GM18909 (cell line): Measurements from ENCODE around the gene GSG1L2.

ENCODE experiments used
- ATAC-seq: cut with Tn5 transposase; IDR thresholded peaks from one replicate; pipeline ENCODE4 v1.9.1; 2021; ENCODE audit warnings: mild to moderate bottlenecking; ENCODE audit not compliant: unreplicated experiment, poor library complexity

Gene GSG1L2

DNA sequence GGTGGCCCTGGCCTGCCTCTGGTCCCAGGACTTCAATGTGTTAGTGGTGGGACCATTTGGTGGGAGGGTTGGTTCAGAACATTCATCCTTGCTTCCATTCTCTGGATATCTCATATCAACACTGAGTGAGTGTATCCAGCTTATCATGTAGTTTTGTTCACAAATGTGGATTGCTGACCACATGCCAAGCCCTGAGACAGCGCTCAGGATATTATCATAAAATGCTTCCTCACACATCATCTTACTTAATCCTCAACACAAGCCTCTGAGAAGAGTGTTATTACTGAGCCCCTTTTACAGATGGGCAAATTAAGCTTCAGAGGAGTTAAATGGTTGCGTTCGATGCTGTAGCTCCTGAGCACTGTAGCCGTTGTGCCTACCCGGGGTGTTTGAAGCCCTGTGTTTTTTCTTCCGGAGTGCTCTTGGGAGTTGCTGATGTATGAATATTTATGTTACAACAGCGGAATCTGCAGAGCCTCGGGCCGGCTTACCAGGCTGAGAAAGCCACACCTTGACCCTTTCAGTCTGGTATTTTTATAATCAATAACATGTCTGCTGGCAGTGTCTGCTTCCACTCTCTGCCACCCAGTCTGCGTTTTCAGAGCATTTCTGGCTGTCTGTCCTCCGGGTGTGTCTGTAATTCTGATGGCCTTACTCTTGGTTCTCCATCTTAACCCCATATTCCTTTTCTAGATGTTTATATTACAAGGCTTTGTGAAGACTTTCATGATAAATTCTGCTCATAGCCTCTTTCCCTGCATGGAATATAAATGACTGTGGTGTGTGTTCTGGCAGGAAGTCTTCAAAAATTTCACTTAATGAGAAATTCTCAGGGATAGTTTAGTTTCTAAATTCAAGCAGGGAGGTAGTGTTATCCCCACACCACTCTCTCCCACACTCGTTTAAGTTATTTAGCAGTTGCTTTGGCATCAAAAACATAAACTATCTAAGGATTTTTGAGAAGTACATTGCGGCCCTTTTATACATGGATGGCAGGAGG, 6.7 kb upstream of the GSG1L2 start:
- ATAC-seq, result no peak

GRCh38 chr17:9825641-9826150, 3.8 kb upstream of the GSG1L2 start, which contains the start of gene GLP2R:
Gene GLP2R, plus strand, starts transcription at chr17:9825924. Its CDS starts 140 bp downstream, at chr17:9826064.
- ATAC-seq, result no peak

DNA sequence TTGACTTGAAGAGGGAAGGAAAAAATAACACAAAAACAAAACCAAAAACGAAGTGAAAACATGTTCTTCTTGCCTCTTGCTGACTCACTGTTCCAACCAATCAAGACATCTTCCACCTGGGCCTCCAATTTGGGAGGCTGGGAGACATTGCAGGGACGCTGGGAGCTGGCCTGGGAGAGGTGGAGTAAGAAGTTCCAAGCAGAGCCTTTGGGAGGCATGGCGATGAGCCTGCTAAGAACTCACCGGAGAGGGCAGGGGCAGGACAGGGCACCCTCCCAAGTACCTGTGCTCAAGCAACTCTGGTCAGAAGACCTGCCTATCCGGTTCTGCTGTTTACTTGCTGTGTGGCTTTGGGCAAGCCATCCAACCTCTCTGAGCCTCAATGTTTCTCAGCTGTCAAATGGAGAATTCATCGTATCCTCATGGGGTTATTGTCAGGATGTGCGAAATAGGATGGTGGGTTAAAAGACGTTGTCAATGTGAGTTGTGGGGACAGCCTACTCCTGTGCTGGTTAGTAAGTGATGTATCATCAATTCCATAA, 3.0 kb upstream of the GSG1L2 start:
- no peak for ATAC-seq

DNA sequence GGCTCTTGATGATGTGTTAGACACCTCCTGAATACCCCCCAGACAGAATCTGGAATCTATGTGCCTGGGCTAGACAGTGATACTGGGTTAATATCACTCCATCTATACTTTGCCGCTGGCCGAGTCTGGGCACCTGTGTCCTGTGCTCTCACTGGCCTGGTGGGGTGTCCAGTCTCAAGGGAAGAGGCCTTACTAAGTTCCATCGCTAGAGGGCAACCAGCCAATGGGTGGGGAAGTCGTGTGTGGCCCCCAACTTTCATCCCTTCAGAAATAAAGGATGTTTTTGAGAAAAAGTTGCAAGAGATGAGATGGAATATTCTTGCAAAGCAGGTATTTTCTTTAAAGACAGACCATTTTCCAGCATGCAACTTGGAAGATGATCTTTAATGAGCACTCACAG, 2.2 kb upstream of the GSG1L2 start:
- ATAC-seq, result no peak

DNA sequence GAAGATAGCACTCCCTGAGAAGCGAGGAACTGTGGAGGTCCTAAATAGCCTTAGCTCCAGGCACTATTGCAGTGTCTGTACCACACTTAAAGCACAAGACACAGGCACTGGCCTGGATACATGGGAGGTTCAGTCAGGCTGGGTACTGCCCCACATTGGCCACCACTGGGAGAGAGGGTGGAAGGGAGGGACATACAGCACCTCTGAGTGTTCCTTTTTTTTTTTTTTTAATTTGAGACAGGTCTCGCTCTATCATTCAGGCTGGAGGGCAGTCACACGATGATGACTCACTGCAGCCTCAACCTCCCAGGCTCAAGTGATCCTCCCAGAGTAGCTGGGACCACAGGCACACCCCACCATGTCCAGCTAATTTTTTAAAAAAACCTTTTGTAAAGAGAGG, 1.4 kb downstream of the GSG1L2 start:
- ATAC-seq, result no peak

DNA sequence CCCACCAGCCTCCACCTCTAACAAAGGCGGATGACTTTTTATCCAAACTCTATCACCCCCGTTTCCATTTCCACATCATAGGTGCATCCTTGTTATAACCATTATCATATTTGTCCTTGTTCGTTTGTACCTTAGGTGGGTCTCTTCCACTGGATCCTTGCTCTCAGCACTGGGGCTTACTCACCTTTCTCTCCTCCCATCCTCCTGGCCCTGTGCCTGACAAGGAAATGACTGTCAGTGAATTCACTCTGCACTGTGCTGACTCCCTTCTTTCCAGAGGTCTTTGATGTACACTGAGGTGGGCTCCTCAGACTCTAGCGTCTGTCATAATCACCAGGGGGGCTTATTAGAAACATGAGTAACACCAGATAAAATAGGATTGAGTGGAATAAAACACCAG, 3.1 kb downstream of the GSG1L2 start:
- ATAC-seq, result no peak

- ATAC-seq, result no peak
These were observed 4.8 kb downstream of the GSG1L2 start for GRCh38 chr17:9817086-9817485.

GRCh38 chr17:9816472-9816871, 5.4 kb downstream of the GSG1L2 start:
- no peak for ATAC-seq

- ATAC-seq, result no peak
These were observed 7.4 kb downstream of the GSG1L2 start for GRCh38 chr17:9814337-9814945.

- no peak for ATAC-seq
These were observed 8.7 kb downstream of the GSG1L2 start for GRCh38 chr17:9813166-9813565.

DNA sequence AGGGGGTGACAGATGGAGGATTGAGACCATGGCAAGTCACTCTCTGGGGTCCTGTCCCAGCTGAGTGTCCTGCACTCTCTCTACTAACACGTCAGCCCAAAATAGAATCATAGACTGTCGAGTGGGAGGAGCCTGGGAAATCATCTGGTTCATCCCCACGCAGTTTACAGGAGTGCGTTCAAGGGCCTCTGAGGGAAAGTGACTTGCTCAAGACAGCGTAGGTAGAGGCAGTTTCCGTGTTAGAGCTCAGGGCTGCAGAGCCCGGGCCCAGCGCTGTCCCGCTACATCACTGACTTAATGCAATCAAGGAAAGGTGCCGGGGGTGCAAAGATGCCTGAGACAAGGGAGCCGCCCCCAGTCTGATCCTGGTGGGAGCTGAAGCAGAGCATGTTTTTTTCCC, 10.3 kb downstream of the GSG1L2 start:
- ATAC-seq, result no peak

DNA sequence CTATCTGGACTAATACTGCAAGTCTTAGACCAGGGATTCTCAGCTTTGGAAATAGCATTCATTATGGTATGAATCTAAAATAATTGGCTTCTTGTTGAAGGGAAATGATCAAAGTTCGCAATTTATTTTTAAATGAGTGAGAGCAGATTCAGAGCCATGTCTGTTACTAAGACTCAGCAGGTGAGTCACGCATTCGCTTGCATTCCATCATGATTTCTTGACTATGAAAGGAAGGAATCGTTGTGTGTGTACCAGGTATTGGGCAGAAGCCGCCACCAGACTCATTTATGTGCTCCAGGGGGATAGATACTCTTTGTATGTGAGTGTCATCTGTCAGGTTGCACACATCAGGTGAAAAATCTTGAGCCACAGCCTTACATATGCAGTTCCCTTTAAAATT, 10.8 kb downstream of the GSG1L2 start:
- ATAC-seq, result no peak

GRCh38 chr17:9810100-9810949, 11.6 kb downstream of the GSG1L2 start:
- no peak for ATAC-seq

GRCh38 chr17:9809409-9809808, 12.5 kb downstream of the GSG1L2 start:
- ATAC-seq, result no peak

- ATAC-seq, result no peak
These were observed 15.2 kb downstream of the GSG1L2 start for GRCh38 chr17:9806699-9807098.

GRCh38 chr17:9805769-9806168, 16.1 kb downstream of the GSG1L2 start:
- ATAC-seq, result no peak

DNA sequence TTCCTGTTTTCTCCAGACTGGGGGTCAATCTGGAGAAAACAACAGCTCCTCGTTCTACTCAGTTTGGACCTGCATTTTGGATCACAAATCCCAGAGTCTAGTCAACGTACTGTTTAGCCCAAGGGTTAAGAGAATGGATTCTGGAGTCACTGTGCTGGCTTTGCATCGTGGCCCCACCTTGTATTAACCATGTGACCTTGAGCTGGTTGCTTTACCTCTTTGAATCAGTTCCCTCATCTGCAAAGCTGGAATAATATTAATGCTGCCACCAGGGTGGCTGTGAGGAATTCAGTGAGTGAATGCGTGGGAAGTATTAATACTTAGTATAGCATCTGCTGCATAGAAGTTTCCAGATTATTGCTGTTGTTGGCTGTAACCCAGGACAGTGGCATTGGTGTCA, 19.2 kb downstream of the GSG1L2 start:
- no peak for ATAC-seq

- no peak for ATAC-seq
These were observed 19.6 kb downstream of the GSG1L2 start for GRCh38 chr17:9802294-9802693.

DNA sequence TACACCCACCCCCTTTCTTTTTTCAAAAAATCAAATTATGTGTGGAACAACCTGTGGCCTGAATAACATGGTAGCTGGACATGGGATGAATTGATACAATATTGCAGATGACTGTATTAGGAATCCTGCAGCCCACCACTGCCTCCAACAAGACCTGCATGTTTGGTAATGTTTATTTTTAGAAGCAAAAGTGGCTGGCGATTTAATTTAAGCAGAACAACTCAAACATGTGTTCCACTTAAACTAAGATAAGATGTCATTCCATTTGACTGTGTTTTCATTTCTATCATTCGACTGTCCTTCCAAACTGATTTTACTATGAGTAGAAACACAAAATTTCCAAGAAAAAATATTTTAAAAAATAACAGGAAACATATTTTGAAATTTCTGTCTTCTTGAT, 20.4 kb downstream of the GSG1L2 start:
- no peak for ATAC-seq

DNA sequence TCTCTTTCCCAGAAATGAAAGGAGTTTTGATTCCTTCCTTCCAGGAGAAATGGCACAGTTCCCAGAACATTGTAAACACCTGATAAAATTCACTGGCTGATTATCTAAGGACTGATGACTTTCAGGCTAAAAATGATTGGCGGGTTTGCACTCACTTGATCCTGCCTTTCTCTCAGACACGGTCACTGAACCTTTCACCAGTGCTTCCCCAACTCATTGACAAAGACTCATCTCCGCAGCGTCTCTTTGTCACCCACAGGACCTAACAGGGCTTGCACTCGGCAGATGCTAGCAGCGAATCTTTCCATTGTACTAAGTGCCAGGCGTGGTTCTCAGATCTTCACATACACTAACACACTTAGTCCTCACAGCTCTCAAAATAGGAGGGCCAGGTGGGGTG, 23.2 kb downstream of the GSG1L2 start:
- no peak for ATAC-seq
